IPS DF 4.7 (cell line): Measurements from ENCODE around the gene DKC1.
"Not testable (repeated sequence)": the region's sequence is repeated elsewhere in the genome, so short reads cannot be mapped to it uniquely, and the experiment has no call there.

ENCODE experiments used
- DNase-seq: peaks from one replicate; pipeline ENCODE4 v3.0.0-alpha.2; 2013; ENCODE audit warnings: low spot score; ENCODE audit errors: extremely low read depth

Gene DKC1

GRCh38 chrX:154817048-154817618 is 54.5 kb downstream of the DKC1 start:
- DNase-seq = not testable (repeated sequence)

- no peak for DNase-seq
Measured at GRCh38 chrX:154818916-154819770, 56.5 kb downstream of the DKC1 start.

- DNase-seq = no peak
Measured at GRCh38 chrX:154819771-154820341, 57.2 kb downstream of the DKC1 start.

- DNase-seq = no peak
Measured at GRCh38 chrX:154821523-154821922, 58.9 kb downstream of the DKC1 start.

- no peak for DNase-seq
Measured at GRCh38 chrX:154822029-154822428, 59.4 kb downstream of the DKC1 start.

- no peak for DNase-seq
Measured at GRCh38 chrX:154824638-154825037, 62.0 kb downstream of the DKC1 start.

GRCh38 chrX:154825586-154825985 is 62.9 kb downstream of the DKC1 start:
- DNase-seq = not testable (repeated sequence)
